Adrenal gland (tissue), 5 donors: ENCODE measurements around the gene SIRPB1.

Experiments
- CTCF ChIP-seq, 6 experiments: fragments of 450-650 bp in 4 of 6; fragments of 200-600 bp in 2 of 6; sonication (generic) in 1 of 6; IDR thresholded peaks; 1 replicate in 5 of 6; 2 replicates in 1 of 6; pipeline versions ENCODE4 v1.5.1 to v1.8.0; 2016 to 2021; ENCODE audit warnings: antibody characterized with exemption in 6 of 6, mild to moderate bottlenecking in 2 of 6, moderate library complexity in 1 of 6
- POLR2A ChIP-seq, 2 donors: fragments of 450-650 bp; IDR thresholded peaks; one replicate each; pipeline ENCODE4 v1.6.1; 2017; ENCODE audit warnings: antibody characterized with exemption in 2 of 2, mild to moderate bottlenecking in 2 of 2, moderate library complexity in 1 of 2
- donor health status: DM: no; HTN: no; CAD: no.

- TF ChIP-seq CTCF (IDR thresholded peaks at IDR 0.05) (no peak), POLR2A (IDR thresholded peaks at IDR 0.05) (no peak)
Observed at GRCh38 chr20:1625083-1625690, 5.4 kb upstream of the SIRPB1 start.
